Measurements from ENCODE around the gene VAPA.

GRCh38 chr18:9934274-9934673 is 20.5 kb downstream of the VAPA start:
- TF ChIP-seq, protein P1, sequence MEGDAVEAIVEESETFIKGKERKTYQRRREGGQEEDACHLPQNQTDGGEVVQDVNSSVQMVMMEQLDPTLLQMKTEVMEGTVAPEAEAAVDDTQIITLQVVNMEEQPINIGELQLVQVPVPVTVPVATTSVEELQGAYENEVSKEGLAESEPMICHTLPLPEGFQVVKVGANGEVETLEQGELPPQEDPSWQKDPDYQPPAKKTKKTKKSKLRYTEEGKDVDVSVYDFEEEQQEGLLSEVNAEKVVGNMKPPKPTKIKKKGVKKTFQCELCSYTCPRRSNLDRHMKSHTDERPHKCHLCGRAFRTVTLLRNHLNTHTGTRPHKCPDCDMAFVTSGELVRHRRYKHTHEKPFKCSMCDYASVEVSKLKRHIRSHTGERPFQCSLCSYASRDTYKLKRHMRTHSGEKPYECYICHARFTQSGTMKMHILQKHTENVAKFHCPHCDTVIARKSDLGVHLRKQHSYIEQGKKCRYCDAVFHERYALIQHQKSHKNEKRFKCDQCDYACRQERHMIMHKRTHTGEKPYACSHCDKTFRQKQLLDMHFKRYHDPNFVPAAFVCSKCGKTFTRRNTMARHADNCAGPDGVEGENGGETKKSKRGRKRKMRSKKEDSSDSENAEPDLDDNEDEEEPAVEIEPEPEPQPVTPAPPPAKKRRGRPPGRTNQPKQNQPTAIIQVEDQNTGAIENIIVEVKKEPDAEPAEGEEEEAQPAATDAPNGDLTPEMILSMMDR (IDR thresholded peaks at IDR 0.05) = no peak
- no peak for TF ChIP-seq POLR2A (IDR thresholded peaks at IDR 0.05)
